Peyer's patch (tissue), 4 donors: ENCODE measurements around the gene PRPS1.

Source experiments
- CTCF ChIP-seq, 6 experiments: fragments of 450-650 bp in 4 of 6; fragments of 200-600 bp in 2 of 6; sonication (generic) in 1 of 6; IDR thresholded peaks; one replicate each; pipeline ENCODE4 v1.5.1; 2017 to 2019; ENCODE audit warnings: antibody characterized with exemption in 6 of 6, mild to moderate bottlenecking in 3 of 6, moderate library complexity in 1 of 6
- POLR2A ChIP-seq, 2 donors: fragments of 450-650 bp; IDR thresholded peaks; one replicate each; pipeline ENCODE4 v1.5.1; 2017; ENCODE audit warnings: antibody characterized with exemption in 2 of 2, mild to moderate bottlenecking in 2 of 2, moderate library complexity in 2 of 2

- no peak for TF ChIP-seq CTCF (IDR thresholded peaks at IDR 0.05)
- no peak for TF ChIP-seq POLR2A (IDR thresholded peaks at IDR 0.05)
Measured at GRCh38 chrX:107589243-107589642, 39.1 kb upstream of the PRPS1 start.
